ENCODE measurements around the gene MPZ.

The MPZ gene

DNA sequence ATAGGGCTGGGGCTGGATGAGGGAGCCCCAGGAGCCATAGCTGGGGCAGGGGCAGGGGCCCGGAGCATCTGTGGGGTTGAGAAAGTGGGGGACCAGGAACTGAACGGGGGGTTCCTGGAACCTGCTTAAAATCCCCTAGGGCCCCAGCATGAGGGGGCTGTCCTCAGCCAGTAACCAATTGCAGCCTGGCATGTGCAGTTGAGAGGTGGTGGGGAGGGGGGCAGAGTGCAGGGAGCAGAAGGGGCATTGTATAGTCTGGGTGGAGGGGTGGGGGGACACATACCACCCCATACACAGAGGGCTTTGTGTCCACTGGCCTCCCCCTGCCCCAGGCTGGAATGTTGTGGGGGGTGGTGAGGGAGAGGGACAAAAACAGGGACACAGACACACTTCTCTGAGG, at the start of gene MPZ:
MPZ (minus strand) TSS at position 101 of the 400 bp plus-strand sequence; CDS start at position 38, 63 bp downstream.
- Histone ChIP-seq H3K27ac (no peak within 1 kb of the TSS), H3K4me3 (no peak within 1 kb of the TSS), H3K27me3 (peaks cover 0 to 24% of the 10 kb centered on the region in 2 donors), H3K4me1 (peaks cover 0 to 24% (median 18%) of the 10 kb centered on the region in 4 donors), H3K36me3 (no peaks in the 10 kb centered on the region), H3K9me3 (no peaks in the 10 kb centered on the region)
- no peak for DNase-seq
- intact Hi-C loops (cut with DNase I; ENCODE audit: low total_unique reads): loop anchor here (5.0 kb wide), 1 partner anchor 83 kb away; the partner anchor contains the start of gene TOMM40L
- TF ChIP-seq, protein P1, sequence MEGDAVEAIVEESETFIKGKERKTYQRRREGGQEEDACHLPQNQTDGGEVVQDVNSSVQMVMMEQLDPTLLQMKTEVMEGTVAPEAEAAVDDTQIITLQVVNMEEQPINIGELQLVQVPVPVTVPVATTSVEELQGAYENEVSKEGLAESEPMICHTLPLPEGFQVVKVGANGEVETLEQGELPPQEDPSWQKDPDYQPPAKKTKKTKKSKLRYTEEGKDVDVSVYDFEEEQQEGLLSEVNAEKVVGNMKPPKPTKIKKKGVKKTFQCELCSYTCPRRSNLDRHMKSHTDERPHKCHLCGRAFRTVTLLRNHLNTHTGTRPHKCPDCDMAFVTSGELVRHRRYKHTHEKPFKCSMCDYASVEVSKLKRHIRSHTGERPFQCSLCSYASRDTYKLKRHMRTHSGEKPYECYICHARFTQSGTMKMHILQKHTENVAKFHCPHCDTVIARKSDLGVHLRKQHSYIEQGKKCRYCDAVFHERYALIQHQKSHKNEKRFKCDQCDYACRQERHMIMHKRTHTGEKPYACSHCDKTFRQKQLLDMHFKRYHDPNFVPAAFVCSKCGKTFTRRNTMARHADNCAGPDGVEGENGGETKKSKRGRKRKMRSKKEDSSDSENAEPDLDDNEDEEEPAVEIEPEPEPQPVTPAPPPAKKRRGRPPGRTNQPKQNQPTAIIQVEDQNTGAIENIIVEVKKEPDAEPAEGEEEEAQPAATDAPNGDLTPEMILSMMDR (IDR thresholded peaks at IDR 0.05): no peak

DNA sequence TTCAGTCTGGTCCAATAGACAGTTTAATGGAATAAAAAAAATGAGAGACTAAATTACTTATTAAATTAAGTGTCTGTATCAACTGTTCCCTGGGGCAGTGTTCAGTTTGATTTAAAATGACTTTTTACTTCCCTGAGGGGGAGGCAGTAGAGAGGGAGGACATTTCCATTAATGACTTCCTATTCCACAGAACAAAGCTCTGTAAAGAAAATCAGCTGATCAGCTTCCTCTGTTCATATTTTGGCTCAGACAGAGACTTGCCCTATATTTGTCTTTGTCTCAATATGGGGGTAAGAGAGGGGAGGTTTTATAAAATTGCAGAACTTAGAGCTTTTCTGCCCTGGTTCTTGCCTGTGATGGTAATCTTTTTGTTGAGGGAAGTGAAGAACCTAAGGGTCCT, 49.5 kb upstream of the MPZ start:
- H3K4me1 ChIP-seq: no peaks in the 10 kb centered on the region
- peaks cover 14 to 34% (median 15%) of the 10 kb centered on the region in 3 donors for H3K36me3 ChIP-seq
- DNase-seq: no peak
- intact Hi-C loops (cut with DNase I; ENCODE audit: low total_unique reads): no loop called here
- no peak overlapping the region for H3K4me3 ChIP-seq
- H3K27ac ChIP-seq: no peak overlapping the region
- TF ChIP-seq, protein P1 (IDR thresholded peaks at IDR 0.05): no peak
- no peaks in the 10 kb centered on the region for H3K9me3 ChIP-seq
- H3K27me3 ChIP-seq: no peaks in the 10 kb centered on the region

DNA sequence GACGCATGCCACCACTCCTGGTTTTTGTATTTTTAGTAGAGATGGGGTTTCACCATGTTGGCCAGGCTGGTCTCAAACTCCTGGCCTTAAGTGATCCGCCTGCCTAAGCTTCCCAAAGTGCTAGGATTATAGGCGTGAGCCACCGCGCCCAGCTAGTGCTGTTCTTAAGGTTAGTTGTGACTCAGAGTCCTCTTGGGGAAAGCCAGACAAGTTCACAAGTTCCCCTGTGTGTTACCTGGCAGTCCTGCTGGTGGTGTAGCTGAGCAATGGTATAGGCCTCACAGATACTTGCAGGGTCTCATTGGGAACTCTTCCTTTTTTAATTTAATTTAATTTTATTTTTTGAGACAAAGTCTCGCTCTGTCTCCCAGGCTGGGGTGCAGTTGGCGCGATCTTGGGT, 47.3 kb upstream of the MPZ start:
- Histone ChIP-seq H3K27ac (no peak overlapping the region), H3K9me3 (no peaks in the 10 kb centered on the region), H3K4me3 (no peak overlapping the region), H3K4me1 (no peaks in the 10 kb centered on the region), H3K27me3 (no peaks in the 10 kb centered on the region), H3K36me3 (peaks cover 5 to 28% (median 11%) of the 10 kb centered on the region in 3 donors)
- TF ChIP-seq, protein P1 (IDR thresholded peaks at IDR 0.05): no peak
- DNase-seq: no peak
- intact Hi-C loops (cut with DNase I; ENCODE audit: low total_unique reads): no loop called here

DNA sequence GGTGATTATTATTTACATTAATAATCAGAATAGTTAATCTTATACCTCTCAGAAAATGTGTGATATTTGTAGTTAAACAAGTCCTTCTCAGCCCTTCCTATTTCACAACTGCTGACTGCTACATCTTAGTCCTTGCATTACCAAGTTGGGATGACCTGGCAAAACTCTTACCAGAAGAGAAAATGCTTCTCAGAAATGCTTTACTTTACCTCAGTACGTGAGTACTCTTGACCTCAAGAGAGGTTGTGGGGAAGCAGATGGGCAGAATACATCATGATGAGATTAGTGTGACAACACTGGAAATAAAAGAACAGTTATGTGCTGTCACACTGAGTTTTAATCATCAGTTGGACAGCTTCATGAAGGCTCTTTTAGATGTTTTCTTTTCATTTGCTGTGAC, 41.7 kb upstream of the MPZ start:
- H3K27me3 ChIP-seq: no peaks in the 10 kb centered on the region
- peaks cover 0 to 21% (median 10%) of the 10 kb centered on the region in 3 donors for H3K36me3 ChIP-seq
- H3K4me1 ChIP-seq: no peaks in the 10 kb centered on the region
- no peak overlapping the region for H3K4me3 ChIP-seq
- TF ChIP-seq, protein P1 (IDR thresholded peaks at IDR 0.05): no peak
- intact Hi-C loops (cut with DNase I; ENCODE audit: low total_unique reads): no loop called here
- H3K27ac ChIP-seq: no peak overlapping the region
- H3K9me3 ChIP-seq: no peaks in the 10 kb centered on the region
- no peak for DNase-seq

DNA sequence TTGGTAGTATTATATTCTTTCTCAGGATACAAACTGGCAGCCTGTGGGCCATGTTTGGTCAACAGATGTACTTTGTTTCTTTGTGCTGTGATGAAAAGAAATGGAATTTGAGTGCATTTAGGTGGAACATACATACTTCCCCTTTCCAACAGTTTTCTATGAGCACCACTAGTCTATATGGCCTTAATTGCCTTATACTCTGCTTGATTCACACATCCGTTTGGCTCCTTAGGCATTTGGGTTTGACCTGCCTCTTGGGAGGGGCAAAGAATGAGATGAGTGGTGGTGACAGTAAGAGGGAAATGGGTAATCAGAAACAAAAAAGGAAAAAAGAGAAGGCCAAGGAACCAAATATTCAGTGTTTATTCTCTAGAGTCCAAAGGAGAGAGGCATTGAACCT, 40.9 kb upstream of the MPZ start:
- no peak for DNase-seq
- Histone ChIP-seq H3K36me3 (peaks cover 0 to 27% (median 15%) of the 10 kb centered on the region in 3 donors), H3K4me3 (no peak overlapping the region), H3K4me1 (no peaks in the 10 kb centered on the region), H3K27me3 (no peaks in the 10 kb centered on the region), H3K27ac (no peak overlapping the region), H3K9me3 (no peaks in the 10 kb centered on the region)
- intact Hi-C loops (cut with DNase I; ENCODE audit: low total_unique reads): no loop called here
- TF ChIP-seq, protein P1 (IDR thresholded peaks at IDR 0.05): no peak

DNA sequence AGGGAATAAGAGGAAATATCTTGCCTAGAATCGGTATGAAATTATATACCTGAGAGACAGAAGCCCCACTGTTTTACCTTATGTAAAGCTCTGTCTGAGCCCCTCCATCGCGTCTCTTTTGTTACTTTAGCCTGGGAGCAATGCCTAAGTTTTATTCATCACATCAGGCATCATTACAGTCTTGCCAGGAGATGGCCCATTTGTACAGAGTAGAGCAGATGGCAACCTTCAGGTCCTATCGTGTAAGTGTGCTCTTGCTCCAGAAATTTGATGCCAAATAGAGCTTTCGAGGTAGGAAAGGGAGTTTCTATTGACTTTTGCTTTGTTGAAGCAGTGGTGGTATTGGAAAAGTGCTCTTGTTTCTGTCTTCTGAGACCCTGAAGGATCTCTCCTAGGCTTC, 33.1 kb upstream of the MPZ start:
- no peak overlapping the region for H3K27ac ChIP-seq

More for the DNA sequence above, 33.1 kb upstream of the MPZ start:
- DNase-seq: no peak
- Histone ChIP-seq H3K36me3 (peaks cover 38 to 66% (median 38%) of the 10 kb centered on the region in 3 donors), H3K4me1 (no peaks in the 10 kb centered on the region), H3K9me3 (no peaks in the 10 kb centered on the region), H3K27me3 (no peaks in the 10 kb centered on the region), H3K4me3 (no peak overlapping the region)
- TF ChIP-seq, protein P1 (IDR thresholded peaks at IDR 0.05): no peak
- intact Hi-C loops (cut with DNase I; ENCODE audit: low total_unique reads): loop anchor here (5.0 kb wide), 1 partner anchor 581 kb away; no protein-coding TSS in a partner anchor

Measured in tibial artery (tissue), 4 donors.